Right atrium auricular region (tissue), 2 donors: ENCODE data around the gene STXBP5L. TPM values are rescaled to one million over a fixed set of nuclear protein-coding genes. Genes with fewer than 3 reads are reported as not detected.
"Not testable (repeated sequence)": the region's sequence is repeated elsewhere in the genome, so short reads cannot be mapped to it uniquely, and the experiment has no call there.

ENCODE experiments used
- DNase-seq: peaks from one replicate; pipeline ENCODE4 v3.0.0-alpha.2; 2019; ENCODE audit warnings: low spot score
- H3K27ac ChIP-seq, 2 donors: fragments of 200-600 bp; sonication (generic); 1 replicate in 1 of 2; 2 replicates in 1 of 2; pipeline ENCODE4 v1.5.1; 2016 to 2019
- H3K27me3 ChIP-seq, 2 donors: fragments of 200-600 bp; sonication (generic); one replicate each; pipeline versions ENCODE4 v1.5.1 to v1.6.0; 2017 to 2019
- H3K36me3 ChIP-seq: fragments of 200-600 bp; sonication (generic); one replicate; pipeline ENCODE4 v1.5.1; 2016
- H3K4me1 ChIP-seq, 2 donors: fragments of 200-600 bp; sonication (generic); one replicate each; pipeline versions ENCODE4 v1.5.1 to v1.6.0; 2017 to 2019
- H3K4me3 ChIP-seq, 2 donors: fragments of 200-600 bp; sonication (generic); 1 replicate in 1 of 2; 2 replicates in 1 of 2; pipeline ENCODE4 v1.5.1; 2017 to 2019; ENCODE audit warnings: mild to moderate bottlenecking in 1 of 2, moderate library complexity in 1 of 2
- H3K9me3 ChIP-seq, 2 donors: fragments of 200-600 bp; sonication (generic); one replicate each; pipeline ENCODE4 v1.5.1; 2019
- CTCF ChIP-seq, 2 donors: fragments of 200-600 bp; sonication (generic); IDR thresholded peaks; one replicate each; pipeline ENCODE4 v1.5.1; 2019; ENCODE audit warnings: antibody characterized with exemption in 2 of 2
- total RNA-seq, 2 donors: library from RNA; depleted of rRNA; stranded (reverse); fragments of >200 nt; gene quantifications; one replicate each; pipeline ENCODE4 v1.1.0, GENCODE V29; 2016

STXBP5L gene
- total RNA-seq, 2 donors from 2014 or later = not detected

DNA sequence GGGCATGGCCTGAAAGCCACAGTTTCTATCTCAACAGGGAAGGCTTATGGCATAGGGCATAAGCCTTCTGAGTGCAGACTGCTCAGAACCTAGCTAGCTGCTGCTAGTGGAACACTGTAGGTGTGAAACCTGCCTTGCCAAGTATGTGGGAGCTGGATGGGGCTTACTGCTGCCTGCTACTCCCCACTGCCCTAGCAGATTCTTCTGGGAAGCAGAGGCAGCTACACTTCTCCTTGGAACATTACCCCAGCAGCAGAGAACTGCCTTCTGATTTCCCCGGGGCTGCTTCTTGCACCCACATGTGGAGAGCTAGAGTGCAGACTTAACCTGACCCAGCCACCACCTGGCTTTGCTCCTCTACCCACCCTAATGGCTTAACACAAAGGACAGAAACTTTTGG, 422.1 kb downstream of the STXBP5L start:
- no peaks in the 10 kb centered on the region for H3K36me3 ChIP-seq
- no peak for DNase-seq
- H3K4me1 ChIP-seq = no peaks in the 10 kb centered on the region
- no peak overlapping the region for H3K4me3 ChIP-seq
- H3K27me3 ChIP-seq = no peaks in the 10 kb centered on the region
- no peak overlapping the region for H3K27ac ChIP-seq
- no peaks in the 10 kb centered on the region for H3K9me3 ChIP-seq
- TF ChIP-seq CTCF (IDR thresholded peaks at IDR 0.05) = no peak

GRCh38 chr3:121330634-121331033, 422.6 kb downstream of the STXBP5L start:
- H3K4me3 ChIP-seq = no peak overlapping the region
- H3K27me3 ChIP-seq = no peaks in the 10 kb centered on the region
- H3K4me1 ChIP-seq = no peaks in the 10 kb centered on the region
- H3K9me3 ChIP-seq = no peaks in the 10 kb centered on the region
- DNase-seq = no peak
- no peaks in the 10 kb centered on the region for H3K36me3 ChIP-seq
- no peak for TF ChIP-seq CTCF (IDR thresholded peaks at IDR 0.05)
- no peak overlapping the region for H3K27ac ChIP-seq

DNA sequence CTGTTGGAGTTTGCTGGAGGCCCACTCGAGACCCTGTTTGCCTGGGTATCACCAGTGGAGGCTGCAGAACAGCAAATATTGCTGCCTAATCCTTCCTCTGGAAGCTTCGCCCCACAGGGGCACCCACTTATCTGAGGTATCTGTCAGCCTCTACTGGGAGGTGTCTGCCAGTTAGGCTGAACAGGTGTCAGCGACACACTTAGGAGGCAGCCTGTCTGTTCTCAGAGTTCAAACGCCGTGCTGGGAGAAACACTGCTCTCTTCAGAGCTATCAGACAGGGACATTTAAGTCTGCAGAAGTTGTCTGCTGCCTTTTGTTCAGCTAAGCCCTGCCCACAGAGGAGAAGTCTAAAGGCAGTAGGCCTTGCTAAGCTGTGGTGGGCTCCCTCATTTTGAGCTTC, 448.0 kb downstream of the STXBP5L start:
- H3K9me3 ChIP-seq, H3K4me1 ChIP-seq, H3K36me3 ChIP-seq, H3K27ac ChIP-seq, H3K4me3 ChIP-seq, DNase-seq, H3K27me3 ChIP-seq: not testable (repeated sequence)

DNA sequence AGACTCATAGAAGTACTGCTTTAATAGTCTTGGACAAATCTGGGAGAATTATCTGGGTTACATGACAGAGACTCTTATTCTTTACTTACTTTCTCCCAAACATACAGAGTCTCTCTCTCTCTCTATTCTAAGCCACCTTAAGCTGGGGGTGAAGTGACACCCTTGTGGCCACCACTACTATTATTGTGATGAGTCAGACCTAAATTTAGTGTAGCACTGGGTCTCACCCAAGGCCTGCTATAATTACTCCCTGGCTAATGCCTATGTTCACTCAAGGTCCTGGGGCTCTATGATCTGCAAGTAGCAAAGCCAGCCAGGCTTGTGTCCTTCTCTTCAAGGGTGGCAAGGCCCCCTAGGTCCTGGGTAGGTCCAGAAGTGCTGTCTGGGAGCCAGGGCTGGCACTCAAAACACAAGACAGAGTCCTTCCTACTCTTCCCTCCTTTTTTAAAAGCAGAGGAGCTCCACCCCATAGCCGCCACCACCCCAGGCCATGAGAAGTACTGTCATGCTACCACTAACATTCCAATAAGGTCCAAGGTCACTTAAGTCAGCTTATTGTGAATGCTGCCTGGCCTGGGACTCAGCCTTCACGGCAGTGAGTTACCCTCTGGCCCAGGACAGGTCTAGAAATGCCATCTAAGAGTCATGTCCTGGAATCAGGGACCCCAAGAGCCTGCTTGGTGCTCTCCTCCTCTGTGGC, 454.2 kb downstream of the STXBP5L start:
- H3K27ac ChIP-seq = no peak overlapping the region
- no peaks in the 10 kb centered on the region for H3K27me3 ChIP-seq
- H3K4me1 ChIP-seq = no peaks in the 10 kb centered on the region
- no peak for DNase-seq
- peaks cover 0 to 20% of the 10 kb centered on the region in 2 donors for H3K9me3 ChIP-seq
- TF ChIP-seq CTCF (IDR thresholded peaks at IDR 0.05) = no peak
- H3K4me3 ChIP-seq = no peak overlapping the region
- no peaks in the 10 kb centered on the region for H3K36me3 ChIP-seq

DNA sequence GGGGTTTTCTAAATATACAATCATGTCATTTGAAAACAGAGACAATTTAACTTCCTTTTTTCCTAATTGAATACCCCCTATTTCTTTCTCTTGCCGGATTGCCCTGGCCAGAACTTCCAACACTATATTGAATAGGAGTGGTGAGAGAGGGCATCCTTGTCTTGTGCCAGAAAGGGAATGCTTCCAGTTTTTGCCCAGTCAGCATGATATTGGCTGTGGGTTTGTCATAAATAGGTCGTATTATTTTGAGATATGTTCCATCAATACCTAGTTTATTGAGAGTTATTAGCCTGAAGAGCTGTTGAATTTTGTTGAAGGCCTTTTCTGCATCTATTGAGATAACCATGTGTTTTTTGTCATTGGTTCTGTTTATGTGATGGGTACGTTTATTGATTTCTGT, 480.3 kb downstream of the STXBP5L start:
- H3K4me1 ChIP-seq, H3K36me3 ChIP-seq, H3K27ac ChIP-seq, DNase-seq, H3K27me3 ChIP-seq, H3K9me3 ChIP-seq, H3K4me3 ChIP-seq: not testable (repeated sequence)

DNA sequence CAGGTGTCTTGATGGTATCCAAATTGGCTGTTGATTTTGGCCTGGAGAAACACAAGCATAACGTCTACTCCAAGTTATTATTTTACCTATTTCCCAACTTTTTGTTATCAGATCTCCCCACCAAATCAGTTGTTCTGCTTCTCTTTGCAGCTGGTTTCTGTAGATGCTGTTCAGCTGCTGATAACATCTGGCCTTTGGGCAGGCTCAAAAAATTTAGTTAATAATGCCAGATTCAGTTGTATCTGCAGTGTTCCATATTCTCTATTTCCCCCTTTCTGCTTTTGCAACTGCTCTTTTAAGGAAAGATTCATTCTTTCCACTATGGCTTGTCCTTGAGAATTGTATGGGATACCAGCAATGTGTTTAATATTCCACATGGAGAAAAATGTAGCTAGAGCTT, 488.0 kb downstream of the STXBP5L start:
- H3K4me1 ChIP-seq, H3K4me3 ChIP-seq, H3K27ac ChIP-seq, DNase-seq, H3K36me3 ChIP-seq, H3K27me3 ChIP-seq, H3K9me3 ChIP-seq: not testable (repeated sequence)

GRCh38 chr3:121398051-121398450, 490.0 kb downstream of the STXBP5L start:
- not testable (repeated sequence) for H3K27me3 ChIP-seq, H3K36me3 ChIP-seq, H3K27ac ChIP-seq

DNA sequence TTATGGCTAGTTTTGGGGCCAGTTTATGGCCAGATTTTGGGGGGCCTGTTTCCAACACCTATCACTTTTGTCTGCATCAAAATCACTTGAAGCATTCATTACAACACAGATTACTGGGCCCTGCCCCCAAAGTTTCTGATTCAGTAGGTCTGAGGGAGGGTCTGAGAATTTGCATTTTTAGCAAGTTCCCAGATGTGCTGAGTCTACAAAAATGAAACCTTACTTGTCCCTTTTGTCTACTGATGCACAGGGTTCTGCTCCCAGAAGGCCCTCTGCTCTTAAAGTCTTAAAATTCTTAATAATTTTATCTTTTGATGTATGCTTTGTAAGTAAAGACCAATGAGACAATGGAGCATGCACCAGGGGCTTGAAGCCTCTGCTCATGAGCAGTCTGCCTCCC, 491.8 kb downstream of the STXBP5L start:
- TF ChIP-seq CTCF (IDR thresholded peaks at IDR 0.05) = no peak
- Histone ChIP-seq H3K9me3 (no peaks in the 10 kb centered on the region), H3K4me1 (no peaks in the 10 kb centered on the region), H3K27ac (no peak overlapping the region), H3K4me3 (no peak overlapping the region), H3K36me3 (no peaks in the 10 kb centered on the region), H3K27me3 (no peaks in the 10 kb centered on the region)
- DNase-seq = no peak

More at GRCh38 chr3:121398051-121398450, 490.0 kb downstream of the STXBP5L start:
- H3K9me3 ChIP-seq, H3K4me3 ChIP-seq, DNase-seq, H3K4me1 ChIP-seq: not testable (repeated sequence)
